Thymus (tissue), 14 donors: ENCODE results near the gene ZNF286A. TPM values are rescaled to one million over a fixed set of nuclear protein-coding genes. Genes with fewer than 3 reads are reported as not detected.
"Not testable (repeated sequence)": the region's sequence is repeated elsewhere in the genome, so short reads cannot be mapped to it uniquely, and the experiment has no call there.

Experiments used
- DNase-seq, 9 donors: peaks; one replicate each; pipeline ENCODE4 v3.0.0-alpha.2; 2013; ENCODE audit warnings: low spot score in 9 of 9, low read depth in 6 of 9, missing footprints in 1 of 9
- H3K27ac ChIP-seq, 2 donors: one replicate each; pipeline ENCODE4 v1.5.1; 2013; ENCODE audit warnings: control low read depth in 1 of 2, low read depth in 1 of 2, low read length in 1 of 2, mild to moderate bottlenecking in 1 of 2, moderate library complexity in 1 of 2
- H3K27me3 ChIP-seq, 2 donors: one replicate each; pipeline ENCODE4 v1.5.1; 2013; ENCODE audit warnings: low read length in 1 of 2; ENCODE audit not compliant: control insufficient read depth in 2 of 2, insufficient read depth in 1 of 2
- H3K36me3 ChIP-seq, 2 donors: one replicate each; pipeline ENCODE4 v1.5.1; 2013; ENCODE audit warnings: low read length in 1 of 2, mild to moderate bottlenecking in 1 of 2, moderate library complexity in 1 of 2; ENCODE audit not compliant: control insufficient read depth in 2 of 2, insufficient read depth in 2 of 2
- H3K4me1 ChIP-seq, 2 donors: one replicate each; pipeline ENCODE4 v1.5.1; 2013; ENCODE audit warnings: low read length in 2 of 2; ENCODE audit not compliant: control insufficient read depth in 2 of 2, insufficient read depth in 2 of 2
- H3K4me3 ChIP-seq, 2 donors: one replicate each; pipeline ENCODE4 v1.5.1; 2013; ENCODE audit warnings: low read length in 2 of 2, control low read depth in 1 of 2, mild to moderate bottlenecking in 1 of 2
- H3K9me3 ChIP-seq, 2 donors: one replicate each; pipeline ENCODE4 v1.5.1; 2013; ENCODE audit warnings: low read length in 1 of 2, mild to moderate bottlenecking in 1 of 2; ENCODE audit not compliant: control insufficient read depth in 2 of 2, insufficient read depth in 1 of 2
- whole genome bisulfite sequencing: extraction: QIAGEN DNeasy Blood & Tissue Kit; methylation state at CpG from one replicate; pipeline ENCODE4 v1.1.7; 2013; 5-methylcytosine and 5-hydroxymethylcytosine counted together
- long read RNA-seq, 10 donors: transcript quantifications; one replicate each; lab custom pipeline, GENCODE V29; 2026
- polyA plus RNA-seq: library from polyadenylated mRNA; stranded (reverse); fragments of 200-250 nt; gene quantifications from one replicate; pipeline ENCODE4 v1.2.3, GENCODE V29; 2013
- total RNA-seq: library from RNA; stranded (reverse); fragments of 120-200 nt; gene quantifications from one replicate; pipeline ENCODE4 v1.2.4, GENCODE V29; 2013
- donor health status: healthy.

ZNF286A gene
- total RNA-seq (26.1 TPM), polyA plus RNA-seq (9.4 TPM)
- long read RNA-seq, donor 1, result 0 reads
- long read RNA-seq, donor 2, result 0 reads
- long read RNA-seq, donor 3, result 0 reads
- long read RNA-seq, donor 4, partial matches to known transcripts, result 0 of 2 reads
- long read RNA-seq, donor 4, other reads (novel, unspliced or antisense), result 0 of 2 reads
- long read RNA-seq, donor 5, partial matches to known transcripts, result 0 of 2 reads
- long read RNA-seq, donor 5, other reads (novel, unspliced or antisense), result 0 of 2 reads
- long read RNA-seq, donor 6, full-length matches to known transcripts, result 2 of 2 reads
- long read RNA-seq, donor 6, partial matches to known transcripts, result 0 of 2 reads
- long read RNA-seq, donor 6, other reads (novel, unspliced or antisense), result 0 of 2 reads
- long read RNA-seq, donor 7, full-length matches to known transcripts, result 3 of 3 reads
- long read RNA-seq, donor 7, partial matches to known transcripts, result 0 of 3 reads
- long read RNA-seq, donor 7, other reads (novel, unspliced or antisense), result 0 of 3 reads
- long read RNA-seq, donor 8, result 0 reads
- long read RNA-seq, donor 9, full-length matches to known transcripts, result 1 of 1 reads
- long read RNA-seq, donor 9, partial matches to known transcripts, result 0 of 1 reads
- long read RNA-seq, donor 9, other reads (novel, unspliced or antisense), result 0 of 1 reads
- long read RNA-seq, donor 10, full-length matches to known transcripts, result 1 of 1 reads
- long read RNA-seq, donor 10, partial matches to known transcripts, result 0 of 1 reads
- long read RNA-seq, donor 10, other reads (novel, unspliced or antisense), result 0 of 1 reads

DNA sequence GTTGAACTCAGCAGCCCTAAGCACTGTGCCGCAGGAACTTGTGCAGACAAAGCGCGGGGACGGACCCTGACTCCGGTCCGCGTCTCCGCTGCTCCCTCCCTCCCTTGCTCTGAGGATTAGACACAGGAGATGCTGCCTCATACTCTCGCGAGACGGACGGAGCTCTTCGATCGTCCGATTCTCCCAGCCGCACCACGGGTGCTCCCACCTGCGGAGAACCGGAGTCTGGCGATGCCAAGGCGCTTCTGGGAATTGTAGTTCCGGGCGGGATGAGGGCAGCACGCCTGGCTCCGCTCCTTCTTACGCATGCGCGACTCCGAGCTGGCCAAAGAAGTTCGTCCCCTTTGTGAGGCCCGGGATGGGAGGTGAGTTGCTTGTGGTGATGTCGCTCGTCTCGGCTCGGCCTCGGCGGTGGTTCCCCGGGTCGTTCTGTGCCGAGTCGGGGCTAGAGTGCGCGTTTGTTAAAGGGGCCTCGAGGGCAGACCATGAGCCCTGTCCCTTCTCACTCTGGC, at the start of gene ZNF286A:
TSS of gene ZNF286A (plus strand) at position 340 of the 512 bp plus-strand sequence. CDS start 578 bp downstream, outside the sequence.
- H3K4me1 ChIP-seq, H3K27me3 ChIP-seq, H3K9me3 ChIP-seq, H3K36me3 ChIP-seq: not testable (repeated sequence)
- under 1% methylated on average over 44 of the region's 44 CpGs for WGBS
- DNase-seq, result peak; percentile 66 to 97 (median 87)
- Histone ChIP-seq H3K27ac (peak within 1 kb of the TSS; percentile 26 to 42), H3K4me3 (peak within 1 kb of the TSS; percentile 53 to 60)

DNA sequence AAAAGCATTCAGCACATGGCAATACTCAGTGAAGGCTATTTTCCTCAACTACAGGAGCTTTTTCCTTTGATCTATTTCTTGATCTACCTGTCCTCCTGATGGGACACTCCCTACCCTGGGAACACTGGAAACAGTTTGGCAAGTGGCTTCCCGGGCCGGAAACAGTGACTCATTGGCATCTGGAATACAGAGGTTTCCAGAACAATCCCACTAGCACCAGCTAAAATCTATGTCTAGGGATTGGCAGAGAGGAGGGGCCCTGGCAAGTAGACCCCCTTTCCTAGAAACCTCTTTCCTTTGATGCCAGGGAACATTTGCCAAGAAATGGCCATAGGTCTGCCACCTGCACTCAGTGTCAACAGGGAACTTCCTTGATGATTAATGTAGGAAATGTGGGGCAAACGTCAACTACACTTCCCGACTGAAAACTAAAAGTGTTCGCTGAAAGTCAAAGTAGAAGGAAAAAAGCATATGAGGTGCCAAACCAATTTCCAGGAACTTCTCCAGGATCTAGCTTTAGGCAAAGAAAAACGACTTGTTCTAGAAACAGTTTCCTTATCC, 49.6 kb upstream of the ZNF286A start:
- no peaks in the 10 kb centered on the region for H3K27me3 ChIP-seq
- DNase-seq, result no peak
- 51% methylated on average over 6 of the region's 6 CpGs for WGBS
- H3K4me1 ChIP-seq, result peaks cover 0 to 11% of the 10 kb centered on the region in 2 donors
- H3K36me3 ChIP-seq, result no peaks in the 10 kb centered on the region
- H3K9me3 ChIP-seq, result no peaks in the 10 kb centered on the region
- peak overlapping the region; percentile 8 to 78 for H3K27ac ChIP-seq
- peak overlapping the region in 1 of 2 donors; percentile 28 for H3K4me3 ChIP-seq

- Histone ChIP-seq H3K4me1 (peaks cover 0 to 13% of the 10 kb centered on the region in 2 donors), H3K27me3 (no peaks in the 10 kb centered on the region), H3K9me3 (no peaks in the 10 kb centered on the region), H3K27ac (peak overlapping the region; percentile 55 to 78), H3K36me3 (no peaks in the 10 kb centered on the region), H3K4me3 (peak overlapping the region; percentile 14 to 28)
- DNase-seq, result no peak
- 88% methylated on average over 14 of the region's 14 CpGs for WGBS
Measured at GRCh38 chr17:15650741-15651582, 48.6 kb upstream of the ZNF286A start.

DNA sequence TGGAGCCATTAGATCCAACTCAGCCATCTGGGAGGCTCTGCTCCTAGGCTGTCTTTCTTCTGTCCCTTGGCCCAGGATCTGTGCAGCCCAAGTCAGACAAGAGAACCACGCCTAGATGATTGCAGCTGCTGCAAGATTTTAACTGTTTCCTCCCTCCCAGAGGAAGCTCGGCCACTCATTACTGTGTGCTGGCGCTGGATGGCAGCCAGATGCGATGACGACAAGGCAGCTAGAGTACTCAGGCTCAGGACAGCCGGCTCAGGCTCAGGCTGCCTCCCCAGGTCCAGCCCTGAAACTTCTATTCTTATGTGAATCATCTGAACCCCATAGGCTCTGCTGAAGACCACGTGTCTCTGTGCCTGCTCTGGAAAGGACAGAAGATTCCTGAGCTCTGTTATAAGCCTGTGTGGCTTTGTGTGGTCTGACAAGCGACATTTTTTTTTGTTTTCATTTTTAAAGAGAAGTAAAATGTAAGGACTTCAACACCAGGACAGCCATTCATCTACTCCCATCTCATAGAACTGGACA, 47.9 kb upstream of the ZNF286A start:
- H3K9me3 ChIP-seq, result no peaks in the 10 kb centered on the region
- peaks cover 0 to 13% of the 10 kb centered on the region in 2 donors for H3K4me1 ChIP-seq
- WGBS, result 5% methylated on average over 8 of the region's 8 CpGs
- H3K27me3 ChIP-seq, result no peaks in the 10 kb centered on the region
- no peaks in the 10 kb centered on the region for H3K36me3 ChIP-seq
- peak overlapping the region in 1 of 2 donors; percentile 28 for H3K4me3 ChIP-seq
- H3K27ac ChIP-seq, result peak overlapping the region; percentile 55 to 78
- DNase-seq, result peak; percentile 8 to 63 (median 18)

- H3K4me1 ChIP-seq, result peaks cover 0 to 13% of the 10 kb centered on the region in 2 donors
- 96% methylated on average over 6 of the region's 6 CpGs for WGBS
- H3K27me3 ChIP-seq, result no peaks in the 10 kb centered on the region
- H3K9me3 ChIP-seq, result no peaks in the 10 kb centered on the region
- no peak overlapping the region for H3K27ac ChIP-seq
- no peaks in the 10 kb centered on the region for H3K36me3 ChIP-seq
- no peak for DNase-seq
- no peak overlapping the region for H3K4me3 ChIP-seq
Measured at GRCh38 chr17:15652960-15653359, 46.6 kb upstream of the ZNF286A start.

GRCh38 chr17:15654401-15654800, 45.2 kb upstream of the ZNF286A start:
- H3K4me3 ChIP-seq, H3K36me3 ChIP-seq, H3K27ac ChIP-seq, H3K4me1 ChIP-seq, H3K27me3 ChIP-seq, DNase-seq, H3K9me3 ChIP-seq: not testable (repeated sequence)
- WGBS, result 98% methylated on average over 3 of the region's 3 CpGs

- no peak for DNase-seq
- Histone ChIP-seq H3K27me3 (no peaks in the 10 kb centered on the region), H3K9me3 (no peaks in the 10 kb centered on the region), H3K27ac (no peak overlapping the region), H3K4me1 (peaks cover 0 to 9% of the 10 kb centered on the region in 2 donors), H3K36me3 (peaks cover 0 to 3% of the 10 kb centered on the region in 2 donors), H3K4me3 (no peak overlapping the region)
- WGBS, result 79% methylated on average over 3 of the region's 3 CpGs
Measured at GRCh38 chr17:15654886-15655561, 44.5 kb upstream of the ZNF286A start.

DNA sequence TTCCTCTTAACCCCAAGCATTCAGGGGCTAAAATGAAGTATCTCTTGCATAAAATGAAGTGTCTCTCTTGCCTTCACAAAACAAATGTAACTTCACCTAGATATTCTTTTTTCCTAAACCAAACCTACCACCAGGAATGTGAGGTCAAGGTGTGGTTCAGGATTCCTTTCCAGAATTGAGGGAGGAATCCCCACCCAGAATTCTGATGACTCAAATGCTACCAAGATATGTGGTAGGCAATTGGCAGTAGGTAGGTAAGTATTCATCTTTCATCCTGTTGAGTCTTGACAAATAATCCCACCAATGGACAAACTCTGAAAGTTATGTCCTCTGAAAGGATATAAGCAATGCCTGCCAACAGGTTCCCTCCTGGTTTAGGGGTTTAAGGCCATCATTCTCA, 41.7 kb upstream of the ZNF286A start:
- Histone ChIP-seq H3K36me3 (peaks cover 0 to 3% of the 10 kb centered on the region in 2 donors), H3K4me1 (peaks cover 0 to 2% of the 10 kb centered on the region in 2 donors), H3K27me3 (no peaks in the 10 kb centered on the region), H3K9me3 (no peaks in the 10 kb centered on the region), H3K27ac (no peak overlapping the region), H3K4me3 (no peak overlapping the region)
- DNase-seq, result no peak
